Thoracic aorta (tissue), 2 donors: ENCODE measurements around the gene IQUB. TPM values are rescaled to one million over a fixed set of nuclear protein-coding genes. Genes with fewer than 3 reads are reported as not detected.

Experiments
- ATAC-seq: fragments of 150-250 bp; one replicate; pipeline ENCODE4 v1.8.0; 2017; ENCODE audit warnings: low read depth; ENCODE audit not compliant: insufficient number of reproducible peaks, low FRiP score
- DNase-seq: peaks from one replicate; pipeline ENCODE4 v3.0.0-alpha.2; 2020; ENCODE audit warnings: low spot score
- H3K27ac ChIP-seq, 2 donors: fragments of 200-600 bp; sonication (generic); 1 replicate in 1 of 2; 2 replicates in 1 of 2; pipeline ENCODE4 v1.5.1; 2016; ENCODE audit warnings: mild to moderate bottlenecking in 2 of 2, moderate library complexity in 2 of 2
- H3K27me3 ChIP-seq: fragments of 200-600 bp; sonication (generic); replicated peaks from 2 replicates; pipeline ENCODE4 v1.6.0; 2016; ENCODE audit warnings: mild to moderate bottlenecking; ENCODE audit not compliant: insufficient read depth
- H3K36me3 ChIP-seq: fragments of 200-600 bp; sonication (generic); one replicate; pipeline ENCODE4 v1.5.1; 2016
- H3K4me1 ChIP-seq, 2 donors: fragments of 200-600 bp; sonication (generic); 1 replicate in 1 of 2; 2 replicates in 1 of 2; pipeline versions ENCODE4 v1.5.1 to v1.6.0; 2016; ENCODE audit warnings: low read depth in 2 of 2, mild to moderate bottlenecking in 1 of 2; ENCODE audit not compliant: control insufficient read depth in 1 of 2
- H3K4me3 ChIP-seq: fragments of 200-600 bp; sonication (generic); 2 replicates; pipeline ENCODE4 v1.5.1; 2016; ENCODE audit warnings: mild to moderate bottlenecking
- H3K9me3 ChIP-seq: fragments of 200-600 bp; sonication (generic); 2 replicates; pipeline ENCODE4 v1.5.1; 2016
- total RNA-seq, 2 donors: library from RNA; depleted of rRNA; stranded (reverse); fragments of >200 nt; gene quantifications; one replicate each; pipeline versions ENCODE4 v1.1.0 to v1.2.3, GENCODE V29; 2016
- TF ChIP-seq, protein P1 (sequence below): fragments of 200-600 bp; sonication (generic); IDR thresholded peaks from one replicate; pipeline ENCODE4 v1.5.1; 2019; ENCODE audit warnings: antibody characterized with exemption

Gene IQUB
- total RNA-seq, 2 donors from 2014 or later, result 0.21 to 1.4 TPM

DNA sequence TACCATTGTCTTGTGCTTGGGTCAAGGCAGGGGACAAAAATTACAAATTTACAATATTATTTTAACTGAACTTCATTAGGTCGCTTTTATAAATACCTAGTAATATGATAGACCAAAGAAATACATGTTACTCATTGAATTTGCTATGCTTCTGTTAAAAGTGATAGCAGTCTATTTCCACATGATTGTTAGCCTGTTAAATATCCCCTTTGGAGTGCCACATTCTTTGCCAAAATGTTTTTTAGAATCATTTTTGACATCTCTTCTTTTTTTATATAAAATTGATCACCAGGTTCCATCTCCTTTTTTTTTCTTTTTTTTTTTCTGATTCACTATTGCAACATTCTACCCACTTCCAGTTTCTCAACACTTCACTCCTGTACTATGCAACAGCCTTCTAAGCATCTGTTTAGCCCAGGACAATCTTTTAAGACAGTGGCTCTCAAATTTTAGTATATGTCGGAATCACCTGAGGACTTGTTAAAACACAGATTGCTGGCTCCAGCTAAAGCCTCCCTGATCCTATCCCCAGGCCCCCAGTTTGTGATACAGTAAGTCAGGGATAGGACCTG, 39.6 kb upstream of the IQUB start:
- H3K4me3 ChIP-seq, result no peak overlapping the region
- no peaks in the 10 kb centered on the region for H3K27me3 ChIP-seq
- no peaks in the 10 kb centered on the region for H3K4me1 ChIP-seq
- no peaks in the 10 kb centered on the region for H3K9me3 ChIP-seq
- no peak for DNase-seq
- no peak overlapping the region for H3K27ac ChIP-seq
- H3K36me3 ChIP-seq, result no peaks in the 10 kb centered on the region
- TF ChIP-seq, protein P1, sequence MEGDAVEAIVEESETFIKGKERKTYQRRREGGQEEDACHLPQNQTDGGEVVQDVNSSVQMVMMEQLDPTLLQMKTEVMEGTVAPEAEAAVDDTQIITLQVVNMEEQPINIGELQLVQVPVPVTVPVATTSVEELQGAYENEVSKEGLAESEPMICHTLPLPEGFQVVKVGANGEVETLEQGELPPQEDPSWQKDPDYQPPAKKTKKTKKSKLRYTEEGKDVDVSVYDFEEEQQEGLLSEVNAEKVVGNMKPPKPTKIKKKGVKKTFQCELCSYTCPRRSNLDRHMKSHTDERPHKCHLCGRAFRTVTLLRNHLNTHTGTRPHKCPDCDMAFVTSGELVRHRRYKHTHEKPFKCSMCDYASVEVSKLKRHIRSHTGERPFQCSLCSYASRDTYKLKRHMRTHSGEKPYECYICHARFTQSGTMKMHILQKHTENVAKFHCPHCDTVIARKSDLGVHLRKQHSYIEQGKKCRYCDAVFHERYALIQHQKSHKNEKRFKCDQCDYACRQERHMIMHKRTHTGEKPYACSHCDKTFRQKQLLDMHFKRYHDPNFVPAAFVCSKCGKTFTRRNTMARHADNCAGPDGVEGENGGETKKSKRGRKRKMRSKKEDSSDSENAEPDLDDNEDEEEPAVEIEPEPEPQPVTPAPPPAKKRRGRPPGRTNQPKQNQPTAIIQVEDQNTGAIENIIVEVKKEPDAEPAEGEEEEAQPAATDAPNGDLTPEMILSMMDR, result no peak
- no peak for ATAC-seq

GRCh38 chr7:123573341-123573740, 38.9 kb upstream of the IQUB start:
- no peak overlapping the region for H3K27ac ChIP-seq
- no peak overlapping the region for H3K4me3 ChIP-seq
- no peaks in the 10 kb centered on the region for H3K27me3 ChIP-seq
- no peaks in the 10 kb centered on the region for H3K9me3 ChIP-seq
- ATAC-seq (no peak), DNase-seq (no peak)
- no peaks in the 10 kb centered on the region for H3K36me3 ChIP-seq
- TF ChIP-seq, protein P1, result no peak
- no peaks in the 10 kb centered on the region for H3K4me1 ChIP-seq

DNA sequence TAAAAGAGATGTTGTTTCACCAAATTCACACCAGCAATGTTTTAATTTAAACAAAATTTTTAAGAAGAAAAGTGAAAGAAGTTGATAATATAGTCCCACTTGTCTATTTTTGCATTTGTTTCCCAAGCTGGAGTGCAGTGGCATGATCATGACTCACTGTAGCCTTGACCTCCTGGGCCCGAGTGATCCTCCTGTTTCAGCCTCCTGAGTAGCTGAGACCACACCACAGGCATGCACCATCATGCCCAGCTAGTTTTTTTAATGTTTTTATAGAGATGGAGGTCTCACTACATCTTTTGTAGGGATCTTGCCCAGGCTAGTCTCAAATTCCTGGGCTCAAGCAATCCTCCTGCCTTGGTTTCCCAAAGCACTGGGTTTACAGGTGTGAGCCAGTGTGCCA, 37.3 kb upstream of the IQUB start:
- TF ChIP-seq, protein P1, result no peak
- no peaks in the 10 kb centered on the region for H3K27me3 ChIP-seq
- DNase-seq (no peak), ATAC-seq (no peak)
- no peaks in the 10 kb centered on the region for H3K4me1 ChIP-seq
- H3K9me3 ChIP-seq, result no peaks in the 10 kb centered on the region
- H3K36me3 ChIP-seq, result no peaks in the 10 kb centered on the region
- H3K4me3 ChIP-seq, result no peak overlapping the region
- H3K27ac ChIP-seq, result no peak overlapping the region

DNA sequence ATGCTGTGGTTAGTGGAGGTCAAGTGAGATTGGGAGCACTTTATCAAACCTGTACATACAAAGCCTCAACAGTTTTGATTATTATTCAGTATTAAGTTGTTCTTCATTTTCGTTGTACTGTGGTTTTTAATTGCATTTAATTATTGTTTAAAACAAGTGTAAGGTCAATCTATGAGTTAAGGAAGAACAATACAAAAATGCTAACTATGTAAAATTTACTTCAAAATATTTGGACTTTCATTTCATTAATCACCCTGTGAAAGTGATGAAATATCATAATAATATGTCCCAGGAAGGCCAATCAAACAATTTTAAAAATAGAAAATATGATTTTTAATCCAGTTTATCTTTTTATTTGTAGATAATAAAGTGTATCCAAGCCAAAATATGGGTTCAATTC, 36.8 kb upstream of the IQUB start:
- Histone ChIP-seq H3K4me1 (no peaks in the 10 kb centered on the region), H3K9me3 (no peaks in the 10 kb centered on the region), H3K36me3 (no peaks in the 10 kb centered on the region), H3K27me3 (no peaks in the 10 kb centered on the region), H3K4me3 (no peak overlapping the region), H3K27ac (no peak overlapping the region)
- TF ChIP-seq, protein P1, result no peak
- no peak for DNase-seq
- no peak for ATAC-seq

GRCh38 chr7:123570390-123571182, 36.2 kb upstream of the IQUB start:
- no peak overlapping the region for H3K4me3 ChIP-seq
- TF ChIP-seq, protein P1, result no peak
- no peak for DNase-seq
- H3K36me3 ChIP-seq, result no peaks in the 10 kb centered on the region
- no peaks in the 10 kb centered on the region for H3K4me1 ChIP-seq
- H3K9me3 ChIP-seq, result no peaks in the 10 kb centered on the region
- no peaks in the 10 kb centered on the region for H3K27me3 ChIP-seq
- no peak for ATAC-seq
- H3K27ac ChIP-seq, result no peak overlapping the region
